Hematopoietic multipotent progenitor cell treated with erythropoietin and hydrocortisone succinate and interleukin-3 and kit ligand, for 17 days (in vitro differentiated cells): ENCODE results near the gene VSIG8.

ENCODE experiments used
- DNase-seq: peaks from one replicate; pipeline ENCODE4 v3.0.0-alpha.2; 2015; ENCODE audit warnings: low spot score

The VSIG8 gene

DNA sequence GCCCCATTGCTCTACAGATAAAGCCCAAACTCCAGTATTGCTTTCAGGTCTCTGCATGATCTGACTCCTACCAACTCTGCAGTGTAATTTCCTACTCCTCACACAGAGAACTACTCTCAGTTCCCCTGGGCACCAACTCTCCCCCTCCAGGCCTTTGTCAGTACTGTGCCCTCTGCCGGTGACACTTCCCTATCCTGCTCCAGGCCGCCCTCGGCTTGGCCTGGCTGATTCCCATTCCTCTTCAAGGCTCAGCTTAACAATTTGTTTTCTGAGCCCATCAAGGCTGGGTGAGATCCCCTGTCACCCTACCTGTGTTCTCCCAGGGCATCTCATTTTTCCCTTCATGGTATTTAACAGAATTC lies 33.2 kb downstream of the VSIG8 start:
- no peak for DNase-seq

DNA sequence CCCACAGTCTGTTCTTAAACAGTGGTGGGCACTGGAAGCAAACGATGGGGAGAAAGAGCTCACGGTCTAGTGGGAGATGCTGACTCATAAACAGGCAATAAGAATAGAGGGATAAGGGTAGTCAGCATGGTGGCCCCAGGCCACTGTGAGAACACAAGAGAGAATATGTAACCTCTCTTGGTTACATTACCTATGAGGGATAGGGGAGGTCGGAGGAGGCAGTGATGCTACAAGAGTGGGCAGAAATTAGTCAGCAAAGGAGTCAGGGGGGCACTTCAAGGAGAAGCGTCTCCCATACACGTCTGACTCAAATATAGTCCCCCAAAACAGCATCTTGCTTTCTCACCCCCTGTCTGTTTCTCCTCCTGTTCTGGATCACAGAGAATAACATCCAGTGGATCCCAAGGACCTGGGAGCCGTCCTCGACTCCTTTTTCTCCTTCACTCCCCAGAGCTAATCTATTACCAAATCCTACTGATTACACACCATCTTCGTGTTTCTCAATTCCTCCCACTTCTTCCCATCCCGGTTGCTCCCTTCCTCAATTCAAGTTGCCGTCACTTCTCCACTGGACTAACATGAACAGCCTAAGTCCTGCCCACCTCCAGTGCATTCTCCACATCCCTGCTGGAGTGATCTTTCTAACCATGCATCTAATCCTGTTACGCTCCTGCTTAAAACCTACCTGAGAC lies 33.7 kb downstream of the VSIG8 start:
- DNase-seq, result no peak

DNA sequence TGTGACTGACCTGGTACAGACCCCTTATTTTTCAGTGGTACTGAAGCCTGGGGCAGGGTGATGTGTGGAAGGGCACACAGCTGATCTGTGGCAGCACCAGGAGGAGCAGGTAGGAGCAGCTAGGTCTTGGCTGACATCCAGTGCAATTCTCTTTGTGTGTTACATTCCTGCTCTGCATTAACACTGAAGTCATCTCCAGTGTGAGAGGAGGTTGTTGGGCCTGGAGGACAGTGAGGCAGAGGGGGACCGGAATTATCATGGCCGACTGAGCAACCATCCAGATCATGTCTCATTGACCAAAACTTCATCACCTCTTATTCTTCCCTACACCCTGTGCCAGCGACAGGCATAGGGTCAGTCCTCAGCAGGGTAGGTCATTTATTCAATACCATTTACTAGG lies 34.3 kb downstream of the VSIG8 start:
- DNase-seq, result no peak

DNA sequence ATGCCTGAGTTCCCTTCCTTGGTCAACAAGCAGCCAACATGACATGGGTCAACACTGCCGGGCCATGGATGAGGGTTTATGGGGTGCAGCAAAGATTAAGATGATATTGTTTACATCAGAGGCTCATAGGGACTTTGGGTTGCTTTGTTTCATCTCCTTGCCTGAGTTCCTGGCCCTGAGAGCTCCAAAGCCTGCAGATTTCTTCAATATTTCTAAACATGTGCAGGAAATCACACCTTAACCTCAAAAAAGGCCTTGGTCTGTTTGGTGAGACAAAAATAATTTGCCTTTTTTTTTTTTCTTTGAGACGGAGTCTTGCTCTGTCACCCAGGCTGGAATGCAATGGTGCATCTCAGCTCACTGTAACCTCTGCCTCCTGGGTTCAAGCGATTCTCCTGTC lies 34.9 kb downstream of the VSIG8 start:
- DNase-seq, result no peak

DNA sequence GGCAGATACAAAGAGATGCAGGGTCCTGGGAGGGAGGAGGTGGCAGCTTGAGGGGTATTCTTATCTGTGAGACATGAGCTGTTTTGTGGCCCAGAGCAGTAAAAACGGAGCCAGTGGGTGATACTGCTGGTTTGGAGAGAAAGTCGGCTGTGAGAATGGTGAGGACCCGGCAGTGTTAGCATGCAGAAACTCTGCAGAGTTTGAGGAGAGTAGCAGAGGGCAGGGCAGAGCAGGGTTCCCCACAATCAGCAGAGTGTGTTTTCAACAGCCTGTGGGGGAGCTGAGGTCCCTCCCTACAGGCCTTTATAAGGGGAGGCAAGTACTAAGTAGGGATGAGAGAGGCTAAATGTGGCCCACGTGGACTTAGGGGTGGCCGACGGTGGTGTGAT lies 35.4 kb downstream of the VSIG8 start:
- DNase-seq, result no peak

DNA sequence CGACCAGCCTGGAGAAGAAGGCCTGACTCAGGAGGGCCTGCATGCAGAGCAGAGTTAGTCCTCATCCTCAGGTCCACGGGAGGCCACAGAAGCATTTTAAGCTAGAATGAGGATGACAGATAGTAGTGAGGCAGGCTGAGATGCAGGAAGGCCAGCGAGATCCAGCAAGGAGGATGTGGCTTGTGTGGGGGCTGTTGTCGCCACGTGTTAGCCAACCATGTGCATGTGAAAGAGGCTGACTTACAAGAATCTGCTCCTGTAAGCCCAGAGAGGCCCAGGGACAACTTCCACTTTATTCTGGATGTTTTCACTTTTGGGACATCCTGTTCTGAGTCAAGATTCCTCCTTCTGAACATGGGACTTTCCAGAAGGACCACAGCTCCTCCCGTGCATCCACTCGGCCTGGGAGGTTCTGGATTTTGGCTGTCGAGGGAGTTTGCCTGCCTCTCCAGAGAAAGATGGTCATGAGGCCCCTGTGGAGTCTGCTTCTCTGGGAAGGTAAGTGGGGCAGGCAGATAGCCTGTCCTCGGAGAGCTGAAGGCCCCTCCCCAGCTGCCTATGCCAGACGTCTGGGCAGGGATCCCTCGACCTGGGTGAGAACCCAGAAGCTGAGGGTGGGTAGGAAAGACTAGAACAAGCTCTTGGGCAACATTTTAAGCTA lies 35.9 kb downstream of the VSIG8 start, which contains the start of gene SLAMF8:
TSS of gene SLAMF8 (plus strand) at position 433 of the 661 bp plus-strand sequence. CDS start at position 459, 26 bp downstream.
- no peak for DNase-seq

DNA sequence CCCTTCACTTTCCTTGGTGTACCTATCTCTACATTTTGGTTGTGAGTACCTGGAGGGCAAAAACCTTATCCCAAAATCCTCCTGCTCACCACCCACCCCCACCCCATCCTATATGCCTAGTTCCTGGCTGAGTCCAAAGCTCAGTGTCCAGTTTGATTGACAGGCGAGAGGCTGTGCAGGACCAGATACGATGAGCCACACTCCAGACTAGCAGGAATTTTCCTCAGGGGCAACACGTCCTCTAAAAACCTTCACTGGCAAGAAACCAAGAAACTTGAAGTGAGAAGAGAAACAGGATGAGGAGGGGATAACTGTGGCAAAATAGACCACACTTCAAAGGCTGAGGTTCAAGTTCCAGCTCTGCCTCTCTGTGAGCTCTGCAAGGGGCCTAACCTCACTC lies 36.9 kb downstream of the VSIG8 start:
- DNase-seq, result no peak

DNA sequence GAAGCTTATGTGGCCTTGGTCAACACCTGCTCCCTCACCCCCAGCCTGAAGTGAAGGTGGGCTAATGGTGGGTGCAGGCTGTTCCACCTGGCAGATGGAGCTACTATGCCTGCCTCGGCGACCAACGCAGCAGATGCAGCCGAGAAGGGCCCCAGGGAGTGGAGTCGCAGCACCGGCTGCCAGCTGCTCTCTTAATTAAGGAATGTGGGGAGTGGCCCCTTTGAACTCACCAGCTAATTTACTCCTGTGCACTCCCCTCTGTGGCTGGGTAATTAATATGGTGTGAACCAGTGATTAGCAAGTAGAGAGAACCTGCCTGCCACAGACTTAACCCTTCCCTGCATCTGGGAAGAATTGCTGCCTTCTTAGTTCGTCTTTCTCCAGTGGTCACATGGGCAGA lies 39.1 kb downstream of the VSIG8 start:
- no peak for DNase-seq

DNA sequence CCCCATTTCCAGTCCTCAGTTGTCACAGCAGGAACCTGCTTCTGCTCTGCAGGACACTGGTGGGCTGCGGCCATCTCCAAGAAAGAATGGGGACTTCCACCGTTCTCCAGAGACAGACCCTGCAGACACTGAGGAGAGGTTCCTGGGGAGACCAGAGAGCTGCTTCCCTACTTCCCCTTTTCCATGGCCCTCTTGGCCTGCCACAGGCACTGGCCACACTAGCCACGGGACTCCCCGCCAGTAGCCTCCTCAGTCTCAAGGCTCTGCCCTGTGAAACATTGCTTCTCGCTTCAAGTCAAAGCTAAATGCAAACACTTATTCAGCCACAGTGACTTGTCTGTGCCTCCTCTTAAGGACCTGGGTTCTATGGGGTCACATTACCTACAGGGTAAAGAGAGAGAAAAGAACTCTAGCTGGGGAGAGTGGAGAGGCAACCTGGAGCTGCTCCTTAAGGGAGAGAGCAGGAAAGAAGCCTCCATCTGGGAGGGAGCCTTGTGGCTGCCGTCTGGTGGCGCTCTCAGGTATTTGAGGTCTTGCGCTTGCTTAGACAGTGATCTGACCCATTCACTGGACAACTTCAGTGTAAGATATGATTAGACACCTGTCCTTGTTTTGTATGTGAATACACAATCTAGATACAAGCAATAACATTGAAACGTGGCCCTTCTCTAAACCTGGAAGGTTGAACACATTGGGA lies 41.1 kb downstream of the VSIG8 start:
- DNase-seq, result no peak

DNA sequence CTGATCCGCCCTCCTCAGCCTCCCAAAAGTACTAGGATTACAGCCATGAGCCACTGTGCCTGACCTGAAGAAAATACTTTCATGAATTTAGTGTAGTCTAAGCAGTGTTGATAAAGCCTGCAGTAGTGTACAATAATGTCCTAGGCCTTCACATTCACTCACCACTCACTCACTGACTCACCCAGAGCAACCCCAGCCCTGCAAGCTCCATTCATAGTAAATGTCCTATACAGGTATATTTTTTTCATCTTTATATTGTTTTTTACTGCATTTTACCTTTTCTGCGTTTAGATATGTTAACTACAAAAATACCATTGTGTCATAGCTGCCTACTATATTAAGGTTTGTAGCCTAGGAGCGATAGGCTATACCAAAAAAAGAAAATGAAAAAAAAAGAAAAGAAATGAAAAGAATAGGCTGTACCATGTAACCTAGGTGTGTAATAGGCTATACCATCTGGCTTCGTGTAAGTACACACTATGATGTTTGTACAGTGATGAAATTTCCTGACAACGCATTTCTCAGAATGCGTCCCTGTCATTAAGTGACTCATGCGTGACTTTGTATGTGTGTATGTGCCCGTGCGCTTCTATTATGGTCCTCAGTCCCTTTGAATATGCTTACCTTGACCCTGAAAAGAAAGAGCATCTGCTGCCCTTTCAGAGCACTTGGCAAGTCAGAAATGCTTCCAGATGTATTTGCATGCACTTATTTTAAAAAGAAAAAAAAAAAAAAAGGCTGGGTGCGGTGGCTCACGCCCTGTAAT lies 45.0 kb downstream of the VSIG8 start:
- DNase-seq, result no peak

DNA sequence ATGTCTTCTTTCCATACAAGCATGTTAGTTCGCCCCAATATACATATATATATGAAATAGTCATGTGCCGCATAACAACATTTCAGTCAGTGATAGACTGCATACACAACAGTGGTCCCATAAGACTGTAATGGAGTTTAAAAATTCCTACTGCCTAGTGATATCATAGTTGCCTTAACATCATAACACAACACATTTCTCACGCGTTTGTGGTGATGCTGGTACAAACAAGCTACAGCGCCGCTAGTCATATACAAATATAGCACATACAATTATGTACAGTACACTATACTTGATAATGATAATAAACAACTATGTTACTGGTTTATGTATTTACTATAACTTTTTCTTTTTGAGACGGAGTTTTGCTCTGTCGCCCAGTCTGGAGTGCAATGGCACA lies 46.5 kb downstream of the VSIG8 start:
- DNase-seq, result no peak

DNA sequence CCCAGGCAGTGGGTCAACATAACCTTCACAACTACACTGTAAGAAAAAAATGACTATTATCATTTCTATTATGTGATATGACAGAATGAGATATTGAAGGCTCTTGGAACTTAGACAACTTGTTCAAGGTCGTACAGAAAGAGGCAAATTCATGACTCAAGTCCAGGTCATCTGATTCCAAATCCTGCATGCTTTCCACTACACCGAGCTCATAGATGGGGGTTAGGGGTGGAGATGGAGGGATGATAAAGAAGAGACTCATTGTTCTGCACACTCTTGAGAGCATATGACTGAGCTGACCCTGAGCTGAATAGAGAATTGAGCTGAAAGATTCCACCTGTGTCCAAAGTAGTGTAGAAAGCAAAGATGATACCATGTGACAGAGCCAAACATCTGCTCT lies 57.5 kb downstream of the VSIG8 start:
- no peak for DNase-seq
